ENCODE results near the gene NAV2.

DNA sequence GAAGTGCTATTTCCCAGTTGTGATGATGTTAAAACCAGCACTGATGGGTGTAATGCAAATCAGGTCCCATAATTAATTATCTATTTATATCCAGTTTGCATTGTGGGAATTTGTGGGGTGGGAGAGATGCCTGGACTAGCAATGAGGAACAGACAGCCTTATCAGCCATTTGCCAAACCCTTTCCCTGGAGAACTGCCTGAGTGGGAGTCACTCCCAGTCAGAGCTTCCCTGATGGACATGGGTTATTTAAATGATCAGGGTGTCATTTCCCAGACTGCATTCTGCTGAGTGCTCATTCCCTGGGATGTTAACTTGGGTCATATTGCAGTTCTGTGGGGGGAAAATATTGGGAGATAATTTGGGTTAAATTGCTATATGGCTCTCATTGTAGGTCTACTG, 168.5 kb downstream of the NAV2 start:
- TF ChIP-seq, protein P1, sequence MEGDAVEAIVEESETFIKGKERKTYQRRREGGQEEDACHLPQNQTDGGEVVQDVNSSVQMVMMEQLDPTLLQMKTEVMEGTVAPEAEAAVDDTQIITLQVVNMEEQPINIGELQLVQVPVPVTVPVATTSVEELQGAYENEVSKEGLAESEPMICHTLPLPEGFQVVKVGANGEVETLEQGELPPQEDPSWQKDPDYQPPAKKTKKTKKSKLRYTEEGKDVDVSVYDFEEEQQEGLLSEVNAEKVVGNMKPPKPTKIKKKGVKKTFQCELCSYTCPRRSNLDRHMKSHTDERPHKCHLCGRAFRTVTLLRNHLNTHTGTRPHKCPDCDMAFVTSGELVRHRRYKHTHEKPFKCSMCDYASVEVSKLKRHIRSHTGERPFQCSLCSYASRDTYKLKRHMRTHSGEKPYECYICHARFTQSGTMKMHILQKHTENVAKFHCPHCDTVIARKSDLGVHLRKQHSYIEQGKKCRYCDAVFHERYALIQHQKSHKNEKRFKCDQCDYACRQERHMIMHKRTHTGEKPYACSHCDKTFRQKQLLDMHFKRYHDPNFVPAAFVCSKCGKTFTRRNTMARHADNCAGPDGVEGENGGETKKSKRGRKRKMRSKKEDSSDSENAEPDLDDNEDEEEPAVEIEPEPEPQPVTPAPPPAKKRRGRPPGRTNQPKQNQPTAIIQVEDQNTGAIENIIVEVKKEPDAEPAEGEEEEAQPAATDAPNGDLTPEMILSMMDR (IDR thresholded peaks at IDR 0.05; ENCODE audit: low read depth, low read length), result no peak
- no peak for TF ChIP-seq POLR2A (IDR thresholded peaks at IDR 0.05; ENCODE audit: extremely low read depth, insufficient read length)
- TF ChIP-seq, protein P2, sequence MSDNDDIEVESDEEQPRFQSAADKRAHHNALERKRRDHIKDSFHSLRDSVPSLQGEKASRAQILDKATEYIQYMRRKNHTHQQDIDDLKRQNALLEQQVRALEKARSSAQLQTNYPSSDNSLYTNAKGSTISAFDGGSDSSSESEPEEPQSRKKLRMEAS (IDR thresholded peaks at IDR 0.05; ENCODE audit: low read depth, low read length), result no peak
- TF ChIP-seq MYC (IDR thresholded peaks at IDR 0.05; ENCODE audit: low read depth, low read length), result no peak

Data from NB4 (cell line).